Upper lobe of left lung (tissue), 6 donors: Measurements from ENCODE around the gene IL36RN. TPM values are rescaled to one million over a fixed set of nuclear protein-coding genes. Genes with fewer than 3 reads are reported as not detected.

Experiments used
- ATAC-seq, 2 donors: fragments of 200-7000 bp; cut with Tn5 transposase; one replicate each; pipeline ENCODE4 v1.9.1; 2022; ENCODE audit warnings: mild to moderate bottlenecking in 2 of 2, moderate library complexity in 2 of 2; ENCODE audit not compliant: low FRiP score in 2 of 2
- DNase-seq, 2 donors: peaks; one replicate each; pipeline ENCODE4 v3.0.0-alpha.2; 2019 to 2020
- H3K27ac ChIP-seq, 4 donors: fragments of 200-600 bp; sonication (generic); one replicate each; pipeline ENCODE4 v1.5.1; 2016 to 2019
- H3K27me3 ChIP-seq, 4 donors: fragments of 200-600 bp; sonication (generic); one replicate each; pipeline ENCODE4 v1.5.1; 2017 to 2019
- H3K36me3 ChIP-seq, 4 donors: fragments of 200-600 bp; sonication (generic); one replicate each; pipeline ENCODE4 v1.5.1; 2016 to 2019
- H3K4me1 ChIP-seq, 4 donors: fragments of 200-600 bp; sonication (generic); one replicate each; pipeline ENCODE4 v1.5.1; 2018 to 2019
- H3K4me3 ChIP-seq, 4 donors: fragments of 200-600 bp; sonication (generic); one replicate each; pipeline ENCODE4 v1.5.1; 2017 to 2019; ENCODE audit warnings: mild to moderate bottlenecking in 2 of 4, moderate library complexity in 1 of 4
- H3K9me3 ChIP-seq, 4 donors: fragments of 200-600 bp; sonication (generic); one replicate each; pipeline ENCODE4 v1.5.1; 2018 to 2019
- EP300 ChIP-seq, 4 donors: sonication (generic); formaldehyde crosslinking; IDR thresholded peaks; one replicate each; pipeline ENCODE4 v1.5.1; 2017; ENCODE audit warnings: antibody characterized with exemption in 4 of 4, control low read depth in 2 of 4
- POLR2A ChIP-seq, 4 donors: fragments of 450-650 bp; IDR thresholded peaks; one replicate each; pipeline ENCODE4 v1.5.1; 2016 to 2017; ENCODE audit warnings: antibody characterized with exemption in 4 of 4, mild to moderate bottlenecking in 2 of 4
- POLR2AphosphoS5 ChIP-seq, 2 donors: sonication (generic); formaldehyde crosslinking; IDR thresholded peaks; one replicate each; pipeline ENCODE4 v1.5.1; 2017; ENCODE audit warnings: antibody characterized with exemption in 2 of 2
- whole genome bisulfite sequencing, 2 donors: methylation state at CpG; one replicate each; pipeline ENCODE4 v1.1.5; 2017 to 2018; 5-methylcytosine and 5-hydroxymethylcytosine counted together
- total RNA-seq, 6 donors: library from RNA; depleted of rRNA in 4 of 6; stranded (reverse); fragments of >200 nt in 4 of 6; gene quantifications; one replicate each; pipeline versions ENCODE4 v1.1.0 to v1.2.1, GENCODE V29; 2016 to 2021
- TF ChIP-seq, protein P1 (sequence below), 6 experiments: fragments of 450-650 bp in 4 of 6; fragments of 200-600 bp in 2 of 6; sonication (generic) in 2 of 6; IDR thresholded peaks; one replicate each; pipeline ENCODE4 v1.5.1; 2016 to 2019; ENCODE audit warnings: antibody characterized with exemption in 6 of 6
- donor health status: DM: no; HTN: no; CAD: no; lungs with moderate emphysema.
- donor health status: DM: no; HTN: yes; CAD: no; lungs with severe emphysema.

IL36RN gene
- total RNA-seq, 6 donors from 2014 or later: not detected

DNA sequence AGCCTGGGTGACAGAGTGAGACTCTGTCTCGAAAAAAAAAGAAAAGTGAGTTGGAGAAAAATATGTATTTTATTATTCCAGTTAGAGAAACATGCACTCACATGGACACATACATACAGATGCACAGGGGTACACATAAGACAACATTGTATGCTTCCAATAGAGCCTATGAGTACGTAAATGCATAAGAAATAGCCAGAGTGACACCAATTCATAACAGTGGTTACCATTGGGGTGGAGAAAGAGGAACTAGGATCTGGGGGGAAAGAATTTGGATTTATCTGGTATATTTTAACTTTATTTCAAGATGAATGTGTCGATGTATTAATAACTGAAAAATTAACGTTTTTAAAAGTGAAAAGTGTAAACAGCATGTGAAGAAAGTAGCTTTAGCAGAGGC lies 37.7 kb upstream of the IL36RN start:
- TF ChIP-seq, protein P1, sequence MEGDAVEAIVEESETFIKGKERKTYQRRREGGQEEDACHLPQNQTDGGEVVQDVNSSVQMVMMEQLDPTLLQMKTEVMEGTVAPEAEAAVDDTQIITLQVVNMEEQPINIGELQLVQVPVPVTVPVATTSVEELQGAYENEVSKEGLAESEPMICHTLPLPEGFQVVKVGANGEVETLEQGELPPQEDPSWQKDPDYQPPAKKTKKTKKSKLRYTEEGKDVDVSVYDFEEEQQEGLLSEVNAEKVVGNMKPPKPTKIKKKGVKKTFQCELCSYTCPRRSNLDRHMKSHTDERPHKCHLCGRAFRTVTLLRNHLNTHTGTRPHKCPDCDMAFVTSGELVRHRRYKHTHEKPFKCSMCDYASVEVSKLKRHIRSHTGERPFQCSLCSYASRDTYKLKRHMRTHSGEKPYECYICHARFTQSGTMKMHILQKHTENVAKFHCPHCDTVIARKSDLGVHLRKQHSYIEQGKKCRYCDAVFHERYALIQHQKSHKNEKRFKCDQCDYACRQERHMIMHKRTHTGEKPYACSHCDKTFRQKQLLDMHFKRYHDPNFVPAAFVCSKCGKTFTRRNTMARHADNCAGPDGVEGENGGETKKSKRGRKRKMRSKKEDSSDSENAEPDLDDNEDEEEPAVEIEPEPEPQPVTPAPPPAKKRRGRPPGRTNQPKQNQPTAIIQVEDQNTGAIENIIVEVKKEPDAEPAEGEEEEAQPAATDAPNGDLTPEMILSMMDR (IDR thresholded peaks at IDR 0.05): no peak
- TF ChIP-seq EP300 (IDR thresholded peaks at IDR 0.05) (no peak), POLR2AphosphoS5 (IDR thresholded peaks at IDR 0.05) (no peak), POLR2A (IDR thresholded peaks at IDR 0.05) (no peak)
- Histone ChIP-seq H3K27me3 (no peaks in the 10 kb centered on the region), H3K4me3 (no peak overlapping the region), H3K9me3 (no peaks in the 10 kb centered on the region), H3K36me3 (no peaks in the 10 kb centered on the region), H3K4me1 (no peaks in the 10 kb centered on the region), H3K27ac (no peak overlapping the region)
- DNase-seq: no peak
- ATAC-seq: no peak
- 69% methylated on average over 4 of the region's 4 CpGs for WGBS, 2 donors

DNA sequence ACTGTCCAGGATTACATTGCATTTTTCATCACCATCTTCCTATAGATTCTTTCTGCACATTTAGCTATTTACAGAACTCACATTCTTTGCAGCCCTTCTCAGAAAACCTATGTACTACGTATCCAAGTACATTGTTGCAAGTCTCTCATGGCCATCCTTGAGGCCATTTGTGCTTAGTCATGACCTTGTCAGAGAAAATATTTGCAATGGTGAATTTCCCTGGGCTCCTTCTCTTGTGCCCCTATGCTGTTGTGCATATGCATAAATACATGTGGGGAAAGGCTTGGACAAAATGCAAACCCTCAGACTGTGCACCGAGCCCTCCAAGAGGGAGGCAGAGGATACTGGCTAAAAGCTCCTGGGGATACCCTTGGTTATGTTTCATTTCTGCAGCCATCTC lies 34.2 kb upstream of the IL36RN start:
- Histone ChIP-seq H3K27me3 (no peaks in the 10 kb centered on the region), H3K9me3 (no peaks in the 10 kb centered on the region), H3K27ac (no peak overlapping the region), H3K4me3 (no peak overlapping the region), H3K4me1 (no peaks in the 10 kb centered on the region), H3K36me3 (no peaks in the 10 kb centered on the region)
- DNase-seq (no peak), ATAC-seq (no peak)
- TF ChIP-seq EP300 (IDR thresholded peaks at IDR 0.05) (no peak), POLR2A (IDR thresholded peaks at IDR 0.05) (no peak), POLR2AphosphoS5 (IDR thresholded peaks at IDR 0.05) (no peak)
- TF ChIP-seq, protein P1 (IDR thresholded peaks at IDR 0.05): no peak
- WGBS, 2 donors: 90 to 94% methylated on average over 2 of the region's 2 CpGs

DNA sequence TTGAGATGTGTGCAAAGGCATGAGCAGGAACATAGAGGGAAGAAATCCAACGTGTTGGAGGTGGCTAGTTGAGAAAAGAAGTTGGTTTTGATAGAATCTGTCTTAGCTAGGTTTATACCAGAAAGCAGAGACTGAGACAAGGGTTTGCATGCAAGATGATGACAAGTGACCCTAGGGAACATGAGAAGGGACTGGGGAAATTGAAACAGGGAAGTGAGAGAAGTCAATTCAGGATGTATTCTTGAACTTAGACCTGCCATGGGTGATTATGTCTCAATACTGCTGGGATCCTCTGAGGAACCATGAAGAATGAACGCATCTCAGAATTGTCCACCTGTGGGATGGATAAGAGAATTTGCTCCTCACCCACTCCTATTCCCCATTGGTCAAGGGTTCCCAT lies 33.3 kb upstream of the IL36RN start:
- no peak for DNase-seq
- Histone ChIP-seq H3K27ac (no peak overlapping the region), H3K4me1 (no peaks in the 10 kb centered on the region), H3K9me3 (no peaks in the 10 kb centered on the region), H3K36me3 (no peaks in the 10 kb centered on the region), H3K4me3 (no peak overlapping the region), H3K27me3 (no peaks in the 10 kb centered on the region)
- no peak for ATAC-seq
- 38 to 62% methylated on average over 2 of the region's 2 CpGs for WGBS, 2 donors
- TF ChIP-seq, protein P1 (IDR thresholded peaks at IDR 0.05): no peak
- TF ChIP-seq EP300 (IDR thresholded peaks at IDR 0.05) (no peak), POLR2A (IDR thresholded peaks at IDR 0.05) (no peak), POLR2AphosphoS5 (IDR thresholded peaks at IDR 0.05) (no peak)

DNA sequence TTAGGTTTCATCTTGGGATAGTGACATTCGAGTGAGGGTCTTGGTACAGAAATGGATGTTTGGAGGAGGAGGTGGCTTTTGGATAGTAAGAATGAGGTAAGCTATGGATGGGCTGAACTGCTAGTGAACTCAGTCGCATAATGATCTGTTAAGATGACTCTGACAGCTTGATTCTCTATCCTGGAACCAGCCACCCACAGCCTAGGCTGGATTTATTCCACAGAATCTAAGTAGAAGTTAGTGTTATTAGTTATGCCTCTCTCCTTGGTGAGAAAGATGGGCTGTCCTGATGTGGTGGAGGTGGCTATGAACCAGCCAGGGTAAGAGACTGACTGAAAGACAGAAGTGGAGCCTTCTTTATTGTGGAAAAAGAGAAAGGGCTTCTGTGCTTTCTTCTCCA lies 31.3 kb upstream of the IL36RN start:
- TF ChIP-seq EP300 (IDR thresholded peaks at IDR 0.05) (no peak), POLR2A (IDR thresholded peaks at IDR 0.05) (no peak), POLR2AphosphoS5 (IDR thresholded peaks at IDR 0.05) (no peak)
- TF ChIP-seq, protein P1 (IDR thresholded peaks at IDR 0.05): no peak
- no peaks in the 10 kb centered on the region for H3K4me1 ChIP-seq
- 65 to 71% methylated on average over 2 of the region's 2 CpGs for WGBS, 2 donors
- DNase-seq (no peak), ATAC-seq (no peak)
- no peaks in the 10 kb centered on the region for H3K9me3 ChIP-seq
- H3K36me3 ChIP-seq: no peaks in the 10 kb centered on the region
- H3K27me3 ChIP-seq: no peaks in the 10 kb centered on the region
- H3K27ac ChIP-seq: no peak overlapping the region
- H3K4me3 ChIP-seq: no peak overlapping the region

DNA sequence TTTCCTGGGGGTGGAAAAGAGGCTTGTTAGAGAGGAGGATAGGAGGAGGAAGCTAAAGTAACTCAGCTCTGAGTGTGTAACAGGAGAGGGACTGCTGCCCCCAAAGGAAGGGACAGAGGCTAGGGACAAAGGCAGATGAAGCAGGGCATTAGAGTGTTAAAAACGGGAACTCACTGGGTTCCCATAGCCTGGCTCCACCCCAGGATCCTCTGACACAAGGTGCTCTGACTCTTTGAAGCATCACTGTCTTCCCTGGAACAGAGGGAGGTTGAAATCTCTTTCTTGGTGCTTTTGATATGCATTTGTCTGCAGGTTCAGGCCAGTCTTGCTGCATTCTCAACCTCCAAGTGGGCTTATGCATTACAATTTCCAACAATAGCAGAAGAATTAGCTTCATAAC lies 30.9 kb upstream of the IL36RN start:
- DNase-seq: no peak
- no peak for ATAC-seq
- 7 to 27% methylated on average over 1 of the region's 1 CpG for WGBS, 2 donors
- H3K36me3 ChIP-seq: no peaks in the 10 kb centered on the region
- no peak for TF ChIP-seq POLR2A (IDR thresholded peaks at IDR 0.05)
- no peak for TF ChIP-seq POLR2AphosphoS5 (IDR thresholded peaks at IDR 0.05)
- TF ChIP-seq, protein P1 (IDR thresholded peaks at IDR 0.05): no peak
- no peak for TF ChIP-seq EP300 (IDR thresholded peaks at IDR 0.05)
- H3K27me3 ChIP-seq: no peaks in the 10 kb centered on the region
- H3K9me3 ChIP-seq: no peaks in the 10 kb centered on the region
- no peaks in the 10 kb centered on the region for H3K4me1 ChIP-seq
- H3K4me3 ChIP-seq: no peak overlapping the region
- no peak overlapping the region for H3K27ac ChIP-seq
